WTC11 (cell line): Measurements from ENCODE around the gene BACH2. TPM values are rescaled to one million over a fixed set of nuclear protein-coding genes. Genes with fewer than 3 reads are reported as not detected.

Source experiments
- ATAC-seq: fragments of 200-7000 bp; cut with Tn5 transposase; 2 replicates; pipeline ENCODE4 v1.10.0; 2021; ENCODE audit warnings: mild to moderate bottlenecking, moderate library complexity
- CTCF ChIA-PET: fragments of 300-600 bp; sonication (Branson Sonifier 250); formaldehyde crosslinking; loops from one replicate; lab custom pipeline; 2021; ENCODE audit warnings: antibody characterized with exemption; lab: Charles Lee
- POLR2A ChIA-PET: fragments of 350-600 bp; sonication (Branson Sonifier 250); formaldehyde crosslinking; loops from one replicate; lab custom pipeline; 2021; ENCODE audit warnings: antibody characterized with exemption; lab: Charles Lee
- DNase-seq: peaks from one replicate; pipeline ENCODE4 v3.0.0; 2021; ENCODE audit warnings: low spot score
- H3K27ac Mint-ChIP-seq: 2 replicates; pipeline ENCODE4 v1.8.0; 2021; ENCODE audit warnings: mixed read lengths
- H3K27me3 Mint-ChIP-seq: 2 replicates; pipeline ENCODE4 v1.8.0; 2021; ENCODE audit warnings: low read depth, mild to moderate bottlenecking, moderate library complexity, mixed read lengths
- H3K36me3 Mint-ChIP-seq: 2 replicates; pipeline ENCODE4 v1.8.0; 2021; ENCODE audit warnings: mixed read lengths
- H3K4me1 Mint-ChIP-seq: 2 replicates; pipeline ENCODE4 v1.8.0; 2022; ENCODE audit warnings: mixed read lengths
- H3K4me3 Mint-ChIP-seq: 2 replicates; pipeline ENCODE4 v1.8.0; 2021; ENCODE audit warnings: mild to moderate bottlenecking, moderate library complexity, mixed read lengths
- H3K9me3 Mint-ChIP-seq: 2 replicates; pipeline ENCODE4 v1.8.0; 2021; ENCODE audit warnings: mixed read lengths
- CBFB ChIP-seq: sonication (generic); formaldehyde crosslinking; IDR thresholded peaks from 2 replicates; pipeline ENCODE4 v1.8.1; 2022; ENCODE audit warnings: mild to moderate bottlenecking, low read depth, missing genetic modification reagents
- ETV6 ChIP-seq: sonication (generic); formaldehyde crosslinking; IDR thresholded peaks from 2 replicates; pipeline ENCODE4 v1.8.1; 2022; ENCODE audit warnings: mild to moderate bottlenecking, missing genetic modification reagents
- FOXP1 ChIP-seq: sonication (generic); formaldehyde crosslinking; IDR thresholded peaks from 2 replicates; pipeline ENCODE4 v1.8.0; 2022; ENCODE audit warnings: missing genetic modification reagents, mild to moderate bottlenecking, moderate library complexity, borderline replicate concordance
- GTF2I ChIP-seq: fragments of 250-450 bp; sonication (Bioruptor Pico); conservative IDR thresholded peaks from 2 replicates; pipeline ENCODE4 v1.4.0; 2021; ENCODE audit warnings: mild to moderate bottlenecking
- IRF2 ChIP-seq: sonication (generic); formaldehyde crosslinking; IDR thresholded peaks from 2 replicates; pipeline ENCODE4 v1.8.0; 2022; ENCODE audit warnings: low read depth, missing genetic modification reagents, borderline replicate concordance
- NFATC4 ChIP-seq: fragments of 250-450 bp; sonication (Bioruptor Pico); IDR thresholded peaks from 2 replicates; pipeline ENCODE4 v1.9.0; 2021; ENCODE audit warnings: mild to moderate bottlenecking
- TP53 ChIP-seq: sonication (generic); formaldehyde crosslinking; IDR thresholded peaks from 2 replicates; pipeline ENCODE4 v1.8.1; 2023; ENCODE audit warnings: mild to moderate bottlenecking, missing genetic modification reagents
- ZNF219 ChIP-seq: sonication (generic); formaldehyde crosslinking; IDR thresholded peaks from 2 replicates; pipeline ENCODE4 v1.8.0; 2023; ENCODE audit warnings: missing genetic modification reagents, mild to moderate bottlenecking, borderline replicate concordance
- total RNA-seq: library from RNA; stranded (reverse); gene quantifications from 3 replicates; pipeline ENCODE4 v1.2.3, GENCODE V29; 2021
- TF ChIP-seq, protein P1 (sequence below): sonication (generic); formaldehyde crosslinking; IDR thresholded peaks from 2 replicates; pipeline ENCODE4 v1.8.0; 2023; ENCODE audit warnings: missing genetic modification reagents
- TF ChIP-seq, protein P2 (sequence below): sonication (generic); formaldehyde crosslinking; IDR thresholded peaks from 2 replicates; pipeline ENCODE4 v1.8.1; 2023; ENCODE audit warnings: mild to moderate bottlenecking, missing genetic modification reagents, borderline replicate concordance
- TF ChIP-seq, protein P3 (sequence below): sonication (generic); formaldehyde crosslinking; IDR thresholded peaks from 2 replicates; pipeline ENCODE4 v1.8.0; 2022; ENCODE audit warnings: mild to moderate bottlenecking, missing genetic modification reagents
- TF ChIP-seq, protein P4 (sequence below): sonication (generic); formaldehyde crosslinking; IDR thresholded peaks from 2 replicates; pipeline ENCODE4 v1.8.0; 2022; ENCODE audit warnings: mild to moderate bottlenecking, missing genetic modification reagents

The BACH2 gene
- total RNA-seq, 1 experiment from 2014 or later: 5.9 TPM

DNA sequence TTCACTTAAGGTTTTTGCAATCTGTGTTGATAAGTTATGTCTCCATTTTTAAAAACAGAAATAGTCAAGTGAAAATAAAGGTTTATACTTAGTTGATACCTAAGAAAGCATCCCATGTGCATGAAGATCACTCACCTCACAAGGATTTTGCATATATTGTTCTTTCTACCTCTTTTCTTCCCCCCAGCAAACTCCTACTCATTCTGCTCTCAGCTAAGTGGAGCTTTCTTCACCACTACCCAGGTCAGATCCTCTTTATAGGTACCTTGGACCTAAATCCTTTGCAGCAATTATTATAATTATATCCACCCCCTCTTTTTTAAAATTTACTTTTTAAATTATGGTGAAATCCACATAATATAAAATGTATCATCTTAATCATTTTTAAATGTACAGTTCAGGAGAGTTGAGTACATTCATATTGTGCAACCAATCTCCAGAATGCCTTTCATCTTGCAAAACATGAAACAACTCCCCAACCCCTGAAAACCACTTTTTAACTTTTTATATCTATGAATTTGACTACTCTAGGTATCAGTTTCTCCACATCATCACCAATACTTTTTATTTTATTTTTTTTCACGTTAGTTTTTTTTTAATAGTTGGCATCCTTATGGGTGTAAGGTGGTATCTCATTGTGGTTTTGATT, 9.3 kb upstream of the BACH2 start:
- no peaks in the 10 kb centered on the region for H3K9me3 Mint-ChIP-seq
- ChIA-PET CTCF (no interaction called here), POLR2A (no interaction called here)
- no peak overlapping the region for H3K27ac Mint-ChIP-seq
- H3K4me1 Mint-ChIP-seq: peaks cover 12% of the 10 kb centered on the region
- ATAC-seq (no peak), DNase-seq (no peak)
- no peak for TF ChIP-seq NFATC4 (CRISPR knock-in tag)
- no peak for TF ChIP-seq GTF2I (CRISPR knock-in tag)
- no peak for TF ChIP-seq TP53 (CRISPR knock-in tag)
- TF ChIP-seq CBFB (CRISPR knock-in tag): no peak
- TF ChIP-seq ZNF219: no peak
- TF ChIP-seq, protein P1, sequence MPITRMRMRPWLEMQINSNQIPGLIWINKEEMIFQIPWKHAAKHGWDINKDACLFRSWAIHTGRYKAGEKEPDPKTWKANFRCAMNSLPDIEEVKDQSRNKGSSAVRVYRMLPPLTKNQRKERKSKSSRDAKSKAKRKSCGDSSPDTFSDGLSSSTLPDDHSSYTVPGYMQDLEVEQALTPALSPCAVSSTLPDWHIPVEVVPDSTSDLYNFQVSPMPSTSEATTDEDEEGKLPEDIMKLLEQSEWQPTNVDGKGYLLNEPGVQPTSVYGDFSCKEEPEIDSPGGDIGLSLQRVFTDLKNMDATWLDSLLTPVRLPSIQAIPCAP (CRISPR knock-in tag): no peak
- no peak for TF ChIP-seq ETV6 (CRISPR knock-in tag)
- TF ChIP-seq, protein P2, sequence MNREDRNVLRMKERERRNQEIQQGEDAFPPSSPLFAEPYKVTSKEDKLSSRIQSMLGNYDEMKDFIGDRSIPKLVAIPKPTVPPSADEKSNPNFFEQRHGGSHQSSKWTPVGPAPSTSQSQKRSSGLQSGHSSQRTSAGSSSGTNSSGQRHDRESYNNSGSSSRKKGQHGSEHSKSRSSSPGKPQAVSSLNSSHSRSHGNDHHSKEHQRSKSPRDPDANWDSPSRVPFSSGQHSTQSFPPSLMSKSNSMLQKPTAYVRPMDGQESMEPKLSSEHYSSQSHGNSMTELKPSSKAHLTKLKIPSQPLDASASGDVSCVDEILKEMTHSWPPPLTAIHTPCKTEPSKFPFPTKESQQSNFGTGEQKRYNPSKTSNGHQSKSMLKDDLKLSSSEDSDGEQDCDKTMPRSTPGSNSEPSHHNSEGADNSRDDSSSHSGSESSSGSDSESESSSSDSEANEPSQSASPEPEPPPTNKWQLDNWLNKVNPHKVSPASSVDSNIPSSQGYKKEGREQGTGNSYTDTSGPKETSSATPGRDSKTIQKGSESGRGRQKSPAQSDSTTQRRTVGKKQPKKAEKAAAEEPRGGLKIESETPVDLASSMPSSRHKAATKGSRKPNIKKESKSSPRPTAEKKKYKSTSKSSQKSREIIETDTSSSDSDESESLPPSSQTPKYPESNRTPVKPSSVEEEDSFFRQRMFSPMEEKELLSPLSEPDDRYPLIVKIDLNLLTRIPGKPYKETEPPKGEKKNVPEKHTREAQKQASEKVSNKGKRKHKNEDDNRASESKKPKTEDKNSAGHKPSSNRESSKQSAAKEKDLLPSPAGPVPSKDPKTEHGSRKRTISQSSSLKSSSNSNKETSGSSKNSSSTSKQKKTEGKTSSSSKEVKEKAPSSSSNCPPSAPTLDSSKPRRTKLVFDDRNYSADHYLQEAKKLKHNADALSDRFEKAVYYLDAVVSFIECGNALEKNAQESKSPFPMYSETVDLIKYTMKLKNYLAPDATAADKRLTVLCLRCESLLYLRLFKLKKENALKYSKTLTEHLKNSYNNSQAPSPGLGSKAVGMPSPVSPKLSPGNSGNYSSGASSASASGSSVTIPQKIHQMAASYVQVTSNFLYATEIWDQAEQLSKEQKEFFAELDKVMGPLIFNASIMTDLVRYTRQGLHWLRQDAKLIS (CRISPR knock-in tag): no peak
- peaks cover 3% of the 10 kb centered on the region; the same call in 1 of the 2 replicates for H3K27me3 Mint-ChIP-seq
- no peaks in the 10 kb centered on the region for H3K36me3 Mint-ChIP-seq
- H3K4me3 Mint-ChIP-seq: no peak overlapping the region

DNA sequence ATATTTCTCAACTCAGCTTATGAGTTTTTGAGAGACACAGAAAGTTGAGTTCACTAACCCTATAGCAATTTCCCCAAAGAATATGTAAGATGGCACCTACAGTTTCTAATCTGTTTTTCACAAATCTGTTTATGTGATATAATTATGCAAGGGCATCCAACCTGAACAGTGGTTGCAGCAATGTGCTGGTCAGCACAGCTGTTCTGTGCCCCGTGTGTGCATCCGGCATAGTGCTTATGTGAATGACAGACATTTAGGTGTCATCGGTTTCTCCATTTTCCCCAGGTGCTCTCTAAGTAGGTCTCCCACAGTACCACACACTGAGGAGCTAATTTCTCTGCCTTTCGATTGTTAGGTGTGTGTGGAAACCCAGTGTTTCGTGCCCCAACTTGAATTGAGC, 7.7 kb upstream of the BACH2 start:
- CTCF ChIA-PET: interaction anchor here (1.2 kb wide), 1 partner anchor 18 kb away, joined by 3 read pairs; no protein-coding TSS in a partner anchor
- no peak overlapping the region for H3K27ac Mint-ChIP-seq
- no peak overlapping the region for H3K4me3 Mint-ChIP-seq
- no peak for ATAC-seq
- DNase-seq: no peak
- H3K27me3 Mint-ChIP-seq: peaks cover 3% of the 10 kb centered on the region; the same call in 1 of the 2 replicates
- POLR2A ChIA-PET: no interaction called here
- H3K9me3 Mint-ChIP-seq: no peaks in the 10 kb centered on the region
- H3K4me1 Mint-ChIP-seq: peaks cover 12% of the 10 kb centered on the region
- no peaks in the 10 kb centered on the region for H3K36me3 Mint-ChIP-seq
- TF ChIP-seq, protein P2 (CRISPR knock-in tag): no peak
- TF ChIP-seq ZNF219: no peak
- TF ChIP-seq IRF2 (CRISPR knock-in tag): no peak
- TF ChIP-seq, protein P3, sequence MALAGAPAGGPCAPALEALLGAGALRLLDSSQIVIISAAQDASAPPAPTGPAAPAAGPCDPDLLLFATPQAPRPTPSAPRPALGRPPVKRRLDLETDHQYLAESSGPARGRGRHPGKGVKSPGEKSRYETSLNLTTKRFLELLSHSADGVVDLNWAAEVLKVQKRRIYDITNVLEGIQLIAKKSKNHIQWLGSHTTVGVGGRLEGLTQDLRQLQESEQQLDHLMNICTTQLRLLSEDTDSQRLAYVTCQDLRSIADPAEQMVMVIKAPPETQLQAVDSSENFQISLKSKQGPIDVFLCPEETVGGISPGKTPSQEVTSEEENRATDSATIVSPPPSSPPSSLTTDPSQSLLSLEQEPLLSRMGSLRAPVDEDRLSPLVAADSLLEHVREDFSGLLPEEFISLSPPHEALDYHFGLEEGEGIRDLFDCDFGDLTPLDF (CRISPR knock-in tag): no peak
- no peak for TF ChIP-seq FOXP1 (CRISPR knock-in tag)
- TF ChIP-seq, protein P4, sequence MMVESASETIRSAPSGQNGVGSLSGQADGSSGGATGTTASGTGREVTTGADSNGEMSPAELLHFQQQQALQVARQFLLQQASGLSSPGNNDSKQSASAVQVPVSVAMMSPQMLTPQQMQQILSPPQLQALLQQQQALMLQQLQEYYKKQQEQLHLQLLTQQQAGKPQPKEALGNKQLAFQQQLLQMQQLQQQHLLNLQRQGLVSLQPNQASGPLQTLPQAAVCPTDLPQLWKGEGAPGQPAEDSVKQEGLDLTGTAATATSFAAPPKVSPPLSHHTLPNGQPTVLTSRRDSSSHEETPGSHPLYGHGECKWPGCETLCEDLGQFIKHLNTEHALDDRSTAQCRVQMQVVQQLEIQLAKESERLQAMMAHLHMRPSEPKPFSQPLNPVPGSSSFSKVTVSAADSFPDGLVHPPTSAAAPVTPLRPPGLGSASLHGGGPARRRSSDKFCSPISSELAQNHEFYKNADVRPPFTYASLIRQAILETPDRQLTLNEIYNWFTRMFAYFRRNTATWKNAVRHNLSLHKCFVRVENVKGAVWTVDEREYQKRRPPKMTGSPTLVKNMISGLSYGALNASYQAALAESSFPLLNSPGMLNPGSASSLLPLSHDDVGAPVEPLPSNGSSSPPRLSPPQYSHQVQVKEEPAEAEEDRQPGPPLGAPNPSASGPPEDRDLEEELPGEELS (CRISPR knock-in tag): no peak
